Glutamatergic neuron (in vitro differentiated cells): ENCODE results near the gene GTF2F2. TPM values are rescaled to one million over a fixed set of nuclear protein-coding genes. Genes with fewer than 3 reads are reported as not detected.

Experiments used
- DNase-seq: peaks from one replicate; pipeline ENCODE4 v3.0.0; 2022
- H3K27ac Mint-ChIP-seq: one replicate; pipeline ENCODE4 v1.8.0; 2020; ENCODE audit warnings: mild to moderate bottlenecking, mixed read lengths, inconsistent platforms; ENCODE audit not compliant: unreplicated experiment
- H3K27me3 Mint-ChIP-seq: one replicate; pipeline ENCODE4 v1.8.0; 2020; ENCODE audit warnings: mild to moderate bottlenecking, moderate library complexity, mixed read lengths, inconsistent platforms; ENCODE audit not compliant: unreplicated experiment
- H3K36me3 Mint-ChIP-seq: one replicate; pipeline ENCODE4 v1.8.0; 2020; ENCODE audit warnings: mild to moderate bottlenecking, mixed read lengths, inconsistent platforms; ENCODE audit not compliant: unreplicated experiment
- H3K4me1 Mint-ChIP-seq: one replicate; pipeline ENCODE4 v1.8.0; 2020; ENCODE audit warnings: mild to moderate bottlenecking, low read depth, mixed read lengths, inconsistent platforms; ENCODE audit not compliant: unreplicated experiment
- H3K4me3 Mint-ChIP-seq: one replicate; pipeline ENCODE4 v1.8.0; 2020; ENCODE audit warnings: mild to moderate bottlenecking, mixed read lengths, inconsistent platforms; ENCODE audit not compliant: unreplicated experiment
- H3K9me3 Mint-ChIP-seq: one replicate; pipeline ENCODE4 v1.8.0; 2020; ENCODE audit warnings: mild to moderate bottlenecking, moderate library complexity, mixed read lengths, inconsistent platforms; ENCODE audit not compliant: unreplicated experiment
- total RNA-seq: library from RNA; stranded (reverse); fragmentation: NEBNext Ultra II Directional; extraction: Animal tissue kit (Norgen Biotek cat#: 25700); gene quantifications from one replicate; pipeline ENCODE4 v1.2.1, GENCODE V29; 2021; ENCODE audit not compliant: unreplicated experiment
- TF ChIP-seq, protein P1 (sequence below): fragments of 200-600 bp; sonication (generic); IDR thresholded peaks from one replicate; pipeline ENCODE4 v1.5.0; 2021; ENCODE audit not compliant: partially characterized antibody, unreplicated experiment

Gene GTF2F2
- total RNA-seq, 1 donor from 2014 or later: 25.9 TPM

DNA sequence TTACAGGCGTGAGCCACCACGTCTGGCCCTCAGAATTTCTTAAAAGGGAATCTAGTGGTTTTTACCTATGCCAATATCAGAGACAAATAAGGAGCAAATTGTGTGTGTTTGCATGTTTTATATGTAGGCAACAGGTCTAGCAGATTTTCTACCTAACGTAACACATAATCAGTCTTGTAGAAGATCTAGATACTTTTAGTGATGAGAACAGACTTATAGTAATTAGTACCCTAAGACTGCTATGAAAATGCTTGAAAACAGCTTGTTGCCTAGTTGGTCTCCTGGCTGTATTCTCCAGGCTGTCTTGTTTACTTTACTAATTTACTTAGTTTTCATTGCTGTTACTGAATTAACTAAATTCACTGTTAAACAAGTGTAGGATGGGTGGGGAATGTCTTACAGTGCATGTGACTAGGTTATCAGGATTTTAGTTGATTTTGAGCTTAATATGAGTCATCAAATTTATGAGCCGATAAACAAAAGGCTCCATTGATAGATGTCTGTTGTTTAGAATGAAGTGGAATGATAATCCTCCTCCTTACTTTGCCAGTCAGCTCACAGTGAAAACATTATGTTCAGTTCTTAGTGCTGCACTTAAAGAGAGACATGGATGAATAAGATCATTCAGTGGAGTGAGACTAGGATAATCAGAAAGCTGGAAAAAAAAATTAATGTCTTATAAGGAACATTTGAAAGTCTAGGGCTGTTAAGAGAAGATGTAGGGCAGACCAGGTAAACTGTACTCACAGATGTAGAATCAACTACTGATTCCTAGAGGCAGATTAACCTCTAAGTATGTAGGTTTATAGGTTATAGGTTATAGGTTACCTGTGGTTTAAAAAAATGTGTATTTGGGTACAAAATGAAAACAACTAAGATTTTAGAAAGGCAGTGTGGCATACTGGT is 22.4 kb downstream of the GTF2F2 start:
- peaks cover 4% of the 10 kb centered on the region for H3K4me1 Mint-ChIP-seq
- H3K36me3 Mint-ChIP-seq: peaks cover 4% of the 10 kb centered on the region
- DNase-seq: no peak
- peaks cover 2% of the 10 kb centered on the region for H3K9me3 Mint-ChIP-seq
- H3K27me3 Mint-ChIP-seq: peaks cover 2% of the 10 kb centered on the region
- TF ChIP-seq, protein P1, sequence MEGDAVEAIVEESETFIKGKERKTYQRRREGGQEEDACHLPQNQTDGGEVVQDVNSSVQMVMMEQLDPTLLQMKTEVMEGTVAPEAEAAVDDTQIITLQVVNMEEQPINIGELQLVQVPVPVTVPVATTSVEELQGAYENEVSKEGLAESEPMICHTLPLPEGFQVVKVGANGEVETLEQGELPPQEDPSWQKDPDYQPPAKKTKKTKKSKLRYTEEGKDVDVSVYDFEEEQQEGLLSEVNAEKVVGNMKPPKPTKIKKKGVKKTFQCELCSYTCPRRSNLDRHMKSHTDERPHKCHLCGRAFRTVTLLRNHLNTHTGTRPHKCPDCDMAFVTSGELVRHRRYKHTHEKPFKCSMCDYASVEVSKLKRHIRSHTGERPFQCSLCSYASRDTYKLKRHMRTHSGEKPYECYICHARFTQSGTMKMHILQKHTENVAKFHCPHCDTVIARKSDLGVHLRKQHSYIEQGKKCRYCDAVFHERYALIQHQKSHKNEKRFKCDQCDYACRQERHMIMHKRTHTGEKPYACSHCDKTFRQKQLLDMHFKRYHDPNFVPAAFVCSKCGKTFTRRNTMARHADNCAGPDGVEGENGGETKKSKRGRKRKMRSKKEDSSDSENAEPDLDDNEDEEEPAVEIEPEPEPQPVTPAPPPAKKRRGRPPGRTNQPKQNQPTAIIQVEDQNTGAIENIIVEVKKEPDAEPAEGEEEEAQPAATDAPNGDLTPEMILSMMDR: no peak
- no peak overlapping the region for H3K4me3 Mint-ChIP-seq
- no peak overlapping the region for H3K27ac Mint-ChIP-seq

- H3K36me3 Mint-ChIP-seq: peaks cover under 1% of the 10 kb centered on the region
- TF ChIP-seq, protein P1: no peak
- H3K27me3 Mint-ChIP-seq: peaks cover 2% of the 10 kb centered on the region
- H3K9me3 Mint-ChIP-seq: peaks cover 2% of the 10 kb centered on the region
- no peak overlapping the region for H3K4me3 Mint-ChIP-seq
- H3K4me1 Mint-ChIP-seq: peaks cover 4% of the 10 kb centered on the region
- no peak overlapping the region for H3K27ac Mint-ChIP-seq
- DNase-seq: no peak
Measured at GRCh38 chr13:45143346-45143751, 23.0 kb downstream of the GTF2F2 start.

- Mint-ChIP-seq H3K27me3 (no peaks in the 10 kb centered on the region), H3K36me3 (no peaks in the 10 kb centered on the region), H3K4me1 (no peaks in the 10 kb centered on the region), H3K27ac (no peak overlapping the region), H3K9me3 (peaks cover 2% of the 10 kb centered on the region), H3K4me3 (no peak overlapping the region)
- TF ChIP-seq, protein P1: no peak
- no peak for DNase-seq
Measured at GRCh38 chr13:45149964-45150363, 29.7 kb downstream of the GTF2F2 start.

GRCh38 chr13:45156565-45157361 is 36.5 kb downstream of the GTF2F2 start:
- H3K27me3 Mint-ChIP-seq: no peaks in the 10 kb centered on the region
- TF ChIP-seq, protein P1: no peak
- H3K27ac Mint-ChIP-seq: no peak overlapping the region
- no peak overlapping the region for H3K4me3 Mint-ChIP-seq
- peaks cover 1% of the 10 kb centered on the region for H3K9me3 Mint-ChIP-seq
- no peak for DNase-seq
- H3K4me1 Mint-ChIP-seq: no peaks in the 10 kb centered on the region
- H3K36me3 Mint-ChIP-seq: no peaks in the 10 kb centered on the region
